Measurements from ENCODE around the gene SOST. TPM values are rescaled to one million over a fixed set of nuclear protein-coding genes. Genes with fewer than 3 reads are reported as not detected.
A peak's percentile ranks its signal among the peaks of the same experiment; 100 is the strongest.

The SOST gene
- total RNA-seq, 2 donors from 2014 or later = not detected

DNA sequence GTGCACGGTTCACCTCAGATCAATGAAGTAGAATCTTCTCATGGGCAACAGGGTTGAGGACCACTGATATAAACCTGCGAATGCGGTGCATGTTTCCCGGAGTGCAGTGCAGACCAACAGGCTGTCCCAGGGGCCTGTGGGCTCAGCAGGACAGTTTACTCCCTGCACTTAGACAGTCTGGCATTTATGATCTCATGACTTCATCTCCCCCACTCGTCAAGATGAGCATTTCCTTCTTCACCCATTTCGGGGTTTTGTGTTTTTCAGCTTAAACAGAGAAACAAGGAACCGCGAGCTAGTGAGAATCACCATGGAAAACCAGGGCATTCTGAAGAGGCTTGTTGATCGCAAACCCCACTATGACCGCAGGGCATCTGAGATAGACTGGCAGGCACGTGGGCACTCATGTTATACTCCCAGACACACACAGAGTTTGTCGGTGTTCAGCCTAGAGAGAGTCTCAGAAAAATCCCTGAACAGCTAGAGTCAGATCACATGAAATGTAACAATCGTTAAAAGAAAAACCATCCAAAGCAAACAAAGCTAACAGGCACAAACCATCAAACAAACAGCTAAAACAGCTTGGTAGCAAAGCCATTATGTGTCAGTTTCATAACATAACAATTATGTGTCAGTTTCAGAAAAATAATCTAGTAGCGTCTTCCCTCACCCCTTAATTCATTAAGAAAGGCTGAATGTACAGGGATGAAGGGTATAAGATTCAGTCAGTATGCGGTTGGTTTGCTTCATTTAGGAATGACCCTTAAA lies 24.5 kb upstream of the SOST start:
- TF ChIP-seq, protein P1, sequence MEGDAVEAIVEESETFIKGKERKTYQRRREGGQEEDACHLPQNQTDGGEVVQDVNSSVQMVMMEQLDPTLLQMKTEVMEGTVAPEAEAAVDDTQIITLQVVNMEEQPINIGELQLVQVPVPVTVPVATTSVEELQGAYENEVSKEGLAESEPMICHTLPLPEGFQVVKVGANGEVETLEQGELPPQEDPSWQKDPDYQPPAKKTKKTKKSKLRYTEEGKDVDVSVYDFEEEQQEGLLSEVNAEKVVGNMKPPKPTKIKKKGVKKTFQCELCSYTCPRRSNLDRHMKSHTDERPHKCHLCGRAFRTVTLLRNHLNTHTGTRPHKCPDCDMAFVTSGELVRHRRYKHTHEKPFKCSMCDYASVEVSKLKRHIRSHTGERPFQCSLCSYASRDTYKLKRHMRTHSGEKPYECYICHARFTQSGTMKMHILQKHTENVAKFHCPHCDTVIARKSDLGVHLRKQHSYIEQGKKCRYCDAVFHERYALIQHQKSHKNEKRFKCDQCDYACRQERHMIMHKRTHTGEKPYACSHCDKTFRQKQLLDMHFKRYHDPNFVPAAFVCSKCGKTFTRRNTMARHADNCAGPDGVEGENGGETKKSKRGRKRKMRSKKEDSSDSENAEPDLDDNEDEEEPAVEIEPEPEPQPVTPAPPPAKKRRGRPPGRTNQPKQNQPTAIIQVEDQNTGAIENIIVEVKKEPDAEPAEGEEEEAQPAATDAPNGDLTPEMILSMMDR (IDR thresholded peaks at IDR 0.05) = no peak
- Histone ChIP-seq H3K9me3 (no peaks in the 10 kb centered on the region), H3K36me3 (no peaks in the 10 kb centered on the region), H3K27me3 (no peaks in the 10 kb centered on the region), H3K27ac (no peak overlapping the region), H3K4me3 (no peak overlapping the region), H3K4me1 (no peaks in the 10 kb centered on the region), H3K9ac (ENCODE audit: low read depth in 2 of 2, low read length in 2 of 2) (no peak overlapping the region)
- intact Hi-C loops (cut with DNase I) = no loop called here
- no peak for DNase-seq

DNA sequence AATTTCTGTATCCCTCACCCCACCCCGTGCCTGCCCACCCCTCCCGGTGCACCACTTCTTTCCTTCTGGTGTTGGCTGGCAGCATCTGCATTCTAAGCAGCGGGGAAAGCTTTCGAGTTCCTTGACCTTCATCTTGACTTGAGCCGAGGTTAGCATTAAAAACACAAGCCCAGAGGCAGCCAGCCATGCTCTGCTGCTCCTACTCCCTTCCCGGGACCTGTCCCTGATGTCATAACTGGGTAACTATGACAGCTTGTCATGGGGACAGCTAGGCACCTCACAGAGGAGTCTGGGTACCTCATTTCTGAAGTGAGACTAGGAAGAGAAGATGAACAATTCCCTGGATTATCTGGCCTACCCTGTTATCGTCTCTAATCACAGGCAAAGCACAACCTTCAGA lies 21.5 kb upstream of the SOST start, which contains the start of gene CFAP97D1:
Gene CFAP97D1, plus strand, starts transcription at position 301 of the 400 bp plus-strand sequence. Its CDS starts 28 bp downstream, at position 329.
- H3K36me3 ChIP-seq = no peaks in the 10 kb centered on the region
- TF ChIP-seq, protein P1 (IDR thresholded peaks at IDR 0.05) = no peak
- no peaks in the 10 kb centered on the region for H3K27me3 ChIP-seq
- H3K9me3 ChIP-seq = no peaks in the 10 kb centered on the region
- peak within 1 kb of the TSS; percentile 98 for H3K4me3 ChIP-seq
- intact Hi-C loops (cut with DNase I) = no loop called here
- H3K27ac ChIP-seq = peak within 1 kb of the TSS; percentile 99
- peak within 1 kb of the TSS in 1 of 2 donors; percentile 48 for H3K9ac ChIP-seq (ENCODE audit: low read depth in 2 of 2, low read length in 2 of 2)
- DNase-seq = no peak
- no peaks in the 10 kb centered on the region for H3K4me1 ChIP-seq

DNA sequence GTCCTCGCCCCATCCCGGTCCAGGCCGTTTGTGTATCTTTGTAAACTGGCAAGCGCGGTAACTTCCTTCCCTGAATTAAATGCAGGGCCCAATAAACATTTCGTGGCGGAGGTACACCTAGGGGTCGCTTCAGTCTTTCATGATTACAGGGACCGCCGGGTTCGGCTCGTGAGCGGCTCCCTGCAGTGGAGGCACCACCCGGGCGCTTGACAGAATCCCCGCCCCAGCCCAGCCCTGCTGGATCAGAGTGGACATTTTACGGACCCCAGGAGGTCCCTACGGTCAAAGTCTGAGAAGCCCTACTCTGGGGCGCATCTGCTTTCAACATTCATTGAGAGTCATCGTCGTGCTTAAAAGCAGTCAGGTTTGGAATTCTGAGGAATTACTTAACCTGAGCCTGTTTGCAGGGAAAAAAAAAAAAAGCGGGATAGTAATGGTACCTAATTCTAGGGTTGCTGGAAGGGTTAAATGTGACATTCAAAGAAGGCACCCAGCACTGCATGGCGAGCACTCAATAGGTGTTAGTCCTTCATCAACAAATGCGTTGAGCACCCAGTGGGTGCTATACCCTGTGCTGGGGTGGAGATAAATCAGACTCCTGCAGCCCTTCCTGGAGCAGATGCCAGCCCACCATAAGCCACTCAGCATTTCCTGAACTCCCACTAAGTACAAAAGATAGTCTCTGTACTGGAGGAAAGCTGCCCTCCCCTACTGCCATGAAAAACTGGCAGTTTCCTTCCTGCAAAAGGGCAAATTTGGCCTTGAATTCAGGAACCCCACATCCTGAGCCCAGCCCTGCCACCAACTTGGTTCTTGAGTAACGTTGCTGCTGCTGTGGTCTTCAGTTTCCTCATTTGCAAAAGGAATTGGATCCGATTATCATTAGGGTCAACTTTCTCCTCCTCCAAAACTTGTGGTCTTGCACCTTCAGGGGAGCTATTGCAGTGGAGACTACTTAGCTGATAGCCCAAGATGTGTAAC lies 20.8 kb upstream of the SOST start:
- no peaks in the 10 kb centered on the region for H3K9me3 ChIP-seq
- H3K4me3 ChIP-seq = peak overlapping the region; percentile 98
- H3K4me1 ChIP-seq = no peaks in the 10 kb centered on the region
- TF ChIP-seq, protein P1 (IDR thresholded peaks at IDR 0.05) = no peak
- H3K27ac ChIP-seq = peak overlapping the region; percentile 99
- no peaks in the 10 kb centered on the region for H3K27me3 ChIP-seq
- no peak for DNase-seq
- peak overlapping the region; percentile 48 to 99 for H3K9ac ChIP-seq (ENCODE audit: low read depth in 2 of 2, low read length in 2 of 2)
- intact Hi-C loops (cut with DNase I) = no loop called here
- H3K36me3 ChIP-seq = no peaks in the 10 kb centered on the region

DNA sequence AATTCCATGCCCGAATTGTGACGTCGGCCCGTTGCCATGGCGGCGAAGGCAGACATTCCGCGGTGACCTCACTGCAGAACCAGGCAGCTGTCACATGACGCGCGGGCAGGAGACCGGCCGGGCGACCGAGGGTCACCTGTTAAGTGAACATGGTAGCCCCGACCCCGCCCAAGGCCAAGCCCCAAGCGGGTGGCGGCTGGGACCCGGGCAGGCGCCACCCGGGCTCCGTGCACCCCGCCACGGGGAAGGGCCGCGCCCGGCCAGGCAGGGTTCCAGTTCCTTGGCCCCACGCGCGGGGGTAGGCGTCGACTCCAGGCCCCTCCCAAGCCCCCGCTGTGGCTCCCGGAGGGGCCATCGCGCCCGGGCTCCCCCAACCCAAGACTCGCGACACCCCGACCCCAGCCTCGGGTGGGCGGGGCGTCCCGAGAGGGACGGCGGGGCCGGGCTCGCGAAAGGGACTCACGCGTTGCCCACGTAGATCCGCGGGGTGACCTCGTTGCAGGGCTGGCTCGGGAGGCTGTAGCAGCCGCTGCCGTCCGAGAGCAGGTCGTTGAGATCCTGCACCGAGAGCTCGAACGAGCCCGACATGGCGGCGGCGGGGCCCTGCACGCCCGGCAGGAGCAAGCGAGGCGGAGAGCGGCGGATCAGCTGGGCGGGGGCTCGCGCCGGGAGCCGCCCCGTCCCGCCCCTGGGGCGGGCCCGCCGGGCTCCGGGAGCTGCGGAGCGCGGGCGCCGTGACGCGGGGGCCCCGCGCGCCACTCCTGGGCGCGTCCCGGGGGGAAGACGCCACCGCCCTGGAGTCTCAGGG lies 19.9 kb upstream of the SOST start, which contains the start of gene DUSP3:
Gene DUSP3, minus strand, starts transcription at position 641 of the 808 bp plus-strand sequence. Its CDS starts 53 bp downstream, at position 588.
- Histone ChIP-seq H3K9ac (ENCODE audit: low read depth in 2 of 2, low read length in 2 of 2) (peak within 1 kb of the TSS; percentile 86 to 99), H3K27me3 (no peaks in the 10 kb centered on the region), H3K4me3 (peak within 1 kb of the TSS; percentile 98), H3K27ac (peak within 1 kb of the TSS; percentile 99), H3K9me3 (no peaks in the 10 kb centered on the region), H3K36me3 (no peaks in the 10 kb centered on the region), H3K4me1 (no peaks in the 10 kb centered on the region)
- intact Hi-C loops (cut with DNase I) = no loop called here
- TF ChIP-seq, protein P1 (IDR thresholded peaks at IDR 0.05) = no peak
- peak; percentile 96 for DNase-seq

Measured in colonic mucosa (tissue), 4 donors.